Medulla oblongata (tissue), 1 donor: Measurements from ENCODE around the gene ZBED6.
"Not testable (repeated sequence)": the region's sequence is repeated elsewhere in the genome, so short reads cannot be mapped to it uniquely, and the experiment has no call there.

ENCODE experiments used
- DNase-seq: peaks from one replicate; pipeline ENCODE4 v3.0.0-alpha.2; 2015; ENCODE audit errors: extremely low spot score

Gene ZBED6

GRCh38 chr1:203795441-203796235, at the start of gene ZBED6, which contains the start of gene ZC3H11A:
Gene ZBED6 (plus strand): TSS chr1:203795623. CDS start chr1:203797523, 1,900 bp downstream.
Gene ZC3H11A (plus strand): TSS chr1:203795623. CDS start chr1:203817071, 21,448 bp downstream.
- DNase-seq, result peak; percentile 99

GRCh38 chr1:203746281-203746680, 49.1 kb upstream of the ZBED6 start:
- no peak for DNase-seq

GRCh38 chr1:203751051-203751450, 44.4 kb upstream of the ZBED6 start:
- no peak for DNase-seq

- DNase-seq, result not testable (repeated sequence)
Observed at GRCh38 chr1:203751618-203752361, 43.6 kb upstream of the ZBED6 start.

GRCh38 chr1:203754455-203754864, 41.0 kb upstream of the ZBED6 start:
- DNase-seq, result no peak

- no peak for DNase-seq
Observed at GRCh38 chr1:203756036-203756435, 39.4 kb upstream of the ZBED6 start.

- DNase-seq, result not testable (repeated sequence)
Observed at GRCh38 chr1:203758749-203759148, 36.7 kb upstream of the ZBED6 start.

GRCh38 chr1:203760506-203760905, 34.9 kb upstream of the ZBED6 start:
- no peak for DNase-seq

GRCh38 chr1:203761958-203762357, 33.5 kb upstream of the ZBED6 start:
- not testable (repeated sequence) for DNase-seq

GRCh38 chr1:203763505-203763904, 31.9 kb upstream of the ZBED6 start:
- DNase-seq, result no peak

GRCh38 chr1:203764105-203765028, 31.1 kb upstream of the ZBED6 start:
- no peak for DNase-seq

GRCh38 chr1:203765029-203765837, 30.2 kb upstream of the ZBED6 start, which contains the start of gene LAX1:
Gene LAX1 (plus strand): TSS chr1:203765183. CDS start chr1:203765566, 383 bp downstream.
- DNase-seq, result no peak

GRCh38 chr1:203768256-203768655, 27.2 kb upstream of the ZBED6 start:
- no peak for DNase-seq

GRCh38 chr1:203769505-203770343, 25.7 kb upstream of the ZBED6 start:
- peak; percentile 18 for DNase-seq

GRCh38 chr1:203771901-203772301, 23.5 kb upstream of the ZBED6 start:
- no peak for DNase-seq

GRCh38 chr1:203772836-203773235, 22.6 kb upstream of the ZBED6 start:
- DNase-seq, result no peak

- peak; percentile 70 for DNase-seq
Observed at GRCh38 chr1:203776636-203777035, 18.8 kb upstream of the ZBED6 start.

GRCh38 chr1:203777596-203777995, 17.8 kb upstream of the ZBED6 start:
- no peak for DNase-seq

- DNase-seq, result no peak
Observed at GRCh38 chr1:203778146-203778545, 17.3 kb upstream of the ZBED6 start.

GRCh38 chr1:203778789-203779188, 16.6 kb upstream of the ZBED6 start:
- no peak for DNase-seq
